WTC11 (cell line): Measurements from ENCODE around the gene ZNF652. TPM values are rescaled to one million over a fixed set of nuclear protein-coding genes. Genes with fewer than 3 reads are reported as not detected.

Source experiments
- ATAC-seq: fragments of 200-7000 bp; cut with Tn5 transposase; 2 replicates; pipeline ENCODE4 v1.10.0; 2021; ENCODE audit warnings: mild to moderate bottlenecking, moderate library complexity
- CTCF ChIA-PET: fragments of 300-600 bp; sonication (Branson Sonifier 250); formaldehyde crosslinking; loops from one replicate; lab custom pipeline; 2021; ENCODE audit warnings: antibody characterized with exemption; lab: Charles Lee
- POLR2A ChIA-PET: fragments of 350-600 bp; sonication (Branson Sonifier 250); formaldehyde crosslinking; loops from one replicate; lab custom pipeline; 2021; ENCODE audit warnings: antibody characterized with exemption; lab: Charles Lee
- DNase-seq: peaks from one replicate; pipeline ENCODE4 v3.0.0; 2021; ENCODE audit warnings: low spot score
- H3K27ac Mint-ChIP-seq: 2 replicates; pipeline ENCODE4 v1.8.0; 2021; ENCODE audit warnings: mixed read lengths
- H3K27me3 Mint-ChIP-seq: 2 replicates; pipeline ENCODE4 v1.8.0; 2021; ENCODE audit warnings: low read depth, mild to moderate bottlenecking, moderate library complexity, mixed read lengths
- H3K36me3 Mint-ChIP-seq: 2 replicates; pipeline ENCODE4 v1.8.0; 2021; ENCODE audit warnings: mixed read lengths
- H3K4me1 Mint-ChIP-seq: 2 replicates; pipeline ENCODE4 v1.8.0; 2022; ENCODE audit warnings: mixed read lengths
- H3K4me3 Mint-ChIP-seq: 2 replicates; pipeline ENCODE4 v1.8.0; 2021; ENCODE audit warnings: mild to moderate bottlenecking, moderate library complexity, mixed read lengths
- H3K9me3 Mint-ChIP-seq: 2 replicates; pipeline ENCODE4 v1.8.0; 2021; ENCODE audit warnings: mixed read lengths
- CREM ChIP-seq: sonication (generic); formaldehyde crosslinking; IDR thresholded peaks from 2 replicates; pipeline ENCODE4 v1.8.1; 2022; ENCODE audit warnings: mild to moderate bottlenecking, missing genetic modification reagents, moderate library complexity
- GRHL2 ChIP-seq: fragments of 250-450 bp; sonication (Bioruptor Pico); IDR thresholded peaks from 2 replicates; pipeline ENCODE4 v1.8.0; 2022; ENCODE audit warnings: mild to moderate bottlenecking, moderate library complexity; ENCODE audit not compliant: insufficient replicate concordance, severe bottlenecking
- HMGA2 ChIP-seq: fragments of 250-450 bp; sonication (Bioruptor Pico); IDR thresholded peaks from 2 replicates; pipeline ENCODE4 v1.4.0; 2021; ENCODE audit warnings: mild to moderate bottlenecking, moderate library complexity
- JAZF1 ChIP-seq: fragments of 250-450 bp; sonication (Bioruptor Pico); IDR thresholded peaks from 2 replicates; pipeline ENCODE4 v1.9.0; 2021; ENCODE audit warnings: moderate library complexity, mild to moderate bottlenecking, inconsistent platforms
- MAX ChIP-seq: sonication (generic); formaldehyde crosslinking; IDR thresholded peaks from 2 replicates; pipeline ENCODE4 v1.8.0; 2022; ENCODE audit warnings: mild to moderate bottlenecking, missing genetic modification reagents
- NR2C2 ChIP-seq: sonication (generic); formaldehyde crosslinking; IDR thresholded peaks from 2 replicates; pipeline ENCODE4 v1.8.0; 2022; ENCODE audit warnings: mild to moderate bottlenecking, missing genetic modification reagents
- RELA ChIP-seq: sonication (generic); formaldehyde crosslinking; IDR thresholded peaks from 2 replicates; pipeline ENCODE4 v1.8.1; 2022; ENCODE audit warnings: missing genetic modification reagents, mild to moderate bottlenecking, borderline replicate concordance
- SMAD3 ChIP-seq: sonication (generic); formaldehyde crosslinking; IDR thresholded peaks from 2 replicates; pipeline ENCODE4 v1.8.0; 2022; ENCODE audit warnings: missing genetic modification reagents, mild to moderate bottlenecking, borderline replicate concordance
- SP1 ChIP-seq: sonication (generic); formaldehyde crosslinking; conservative IDR thresholded peaks from 2 replicates; pipeline ENCODE4 v1.8.1; 2022; ENCODE audit warnings: missing genetic modification reagents
- ZNF121 ChIP-seq: sonication (generic); formaldehyde crosslinking; IDR thresholded peaks from 2 replicates; pipeline ENCODE4 v1.8.0; 2023; ENCODE audit warnings: missing genetic modification reagents
- ZNF263 ChIP-seq: sonication (generic); formaldehyde crosslinking; IDR thresholded peaks from 2 replicates; pipeline ENCODE4 v1.8.1; 2022; ENCODE audit warnings: low read depth, mild to moderate bottlenecking, moderate library complexity, missing genetic modification reagents
- ZNF317 ChIP-seq: sonication (generic); formaldehyde crosslinking; IDR thresholded peaks from 2 replicates; pipeline ENCODE4 v1.8.1; 2023; ENCODE audit warnings: low read depth, mild to moderate bottlenecking, moderate library complexity, missing genetic modification reagents, borderline replicate concordance
- ZNF423 ChIP-seq: fragments of 250-450 bp; sonication (Bioruptor Pico); IDR thresholded peaks from 2 replicates; pipeline ENCODE4 v2.1.2; 2022; ENCODE audit warnings: mild to moderate bottlenecking, moderate library complexity
- ZNF671 ChIP-seq: fragments of 250-450 bp; sonication (Bioruptor Pico); IDR thresholded peaks from 2 replicates; pipeline ENCODE4 v1.8.0; 2021; ENCODE audit warnings: mild to moderate bottlenecking
- total RNA-seq: library from RNA; stranded (reverse); gene quantifications from 3 replicates; pipeline ENCODE4 v1.2.3, GENCODE V29; 2021
- TF ChIP-seq, protein P1 (sequence below): sonication (generic); formaldehyde crosslinking; IDR thresholded peaks from 2 replicates; pipeline ENCODE4 v1.8.0; 2022; ENCODE audit warnings: mild to moderate bottlenecking, missing genetic modification reagents
- TF ChIP-seq, protein P2 (sequence below): sonication (generic); formaldehyde crosslinking; IDR thresholded peaks from 2 replicates; pipeline ENCODE4 v1.8.1; 2022; ENCODE audit warnings: mild to moderate bottlenecking, moderate library complexity, missing genetic modification reagents
- TF ChIP-seq, protein P3 (sequence below): sonication (generic); formaldehyde crosslinking; IDR thresholded peaks from 2 replicates; pipeline ENCODE4 v1.8.0; 2023; ENCODE audit warnings: mild to moderate bottlenecking, missing genetic modification reagents

The ZNF652 gene
- total RNA-seq, 1 experiment from 2014 or later: 40.8 TPM

GRCh38 chr17:49370971-49371834 lies 9.2 kb upstream of the ZNF652 start:
- ChIA-PET POLR2A (interaction anchor here (1.4 kb wide), 2 partner anchors 9 to 12 kb away, joined by 3 to 4 read pairs; no protein-coding TSS in a partner anchor), CTCF (interaction anchor here (0.6 to 1.7 kb wide), 26 partner anchors 9 to 381 kb away, joined by 3 to 11 read pairs (median 4); partner anchors contain the start of genes NGFR, PHB1, PHOSPHO1 and ZNF652)
- H3K4me1 Mint-ChIP-seq: peaks cover 50% of the 10 kb centered on the region
- TF ChIP-seq SP1 (0 out of 2 replicates have a peak, but pooled peaks have one; percentile 26), SMAD3 (CRISPR knock-in tag) (no peak)
- H3K27me3 Mint-ChIP-seq: no peaks in the 10 kb centered on the region
- peak overlapping the region; percentile 94 for H3K27ac Mint-ChIP-seq
- peak overlapping the region; percentile 24; the same call in 1 of the 2 replicates for H3K4me3 Mint-ChIP-seq
- no peaks in the 10 kb centered on the region for H3K9me3 Mint-ChIP-seq
- peak; percentile 99 for ATAC-seq
- H3K36me3 Mint-ChIP-seq: no peaks in the 10 kb centered on the region
- peak; percentile 95 for DNase-seq

DNA sequence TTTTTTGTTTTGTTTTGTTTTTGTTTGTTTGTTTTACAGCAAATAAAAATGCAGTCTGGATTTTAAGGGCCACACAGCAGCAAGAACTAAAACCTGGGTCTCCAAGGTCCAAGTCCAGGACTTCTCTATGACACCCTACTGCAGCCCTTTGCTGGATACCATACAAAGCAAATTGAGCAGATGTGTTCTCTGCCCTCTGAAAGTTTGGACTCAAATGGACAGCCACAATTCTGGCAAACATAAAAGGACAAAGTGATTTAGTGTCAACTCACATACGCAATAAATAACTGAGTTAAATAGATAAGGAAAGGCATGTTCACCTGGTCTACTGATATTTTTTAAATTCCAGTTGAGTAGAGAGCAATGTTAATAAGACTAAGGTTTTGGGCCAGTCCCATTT lies 7.7 kb upstream of the ZNF652 start:
- no peaks in the 10 kb centered on the region for H3K27me3 Mint-ChIP-seq
- ChIA-PET CTCF (interaction anchor here (1.7 to 2.9 kb wide), 5 partner anchors 17 to 79 kb away, joined by 7 to 23 read pairs (median 12); no protein-coding TSS in a partner anchor), POLR2A (interaction anchor here (0.7 kb wide), 1 partner anchor 115 kb away, joined by 3 read pairs; no protein-coding TSS in a partner anchor)
- no peaks in the 10 kb centered on the region for H3K9me3 Mint-ChIP-seq
- ATAC-seq: no peak
- peaks cover 48% of the 10 kb centered on the region for H3K4me1 Mint-ChIP-seq
- H3K27ac Mint-ChIP-seq: no peak overlapping the region
- DNase-seq: no peak
- H3K36me3 Mint-ChIP-seq: no peaks in the 10 kb centered on the region
- no peak overlapping the region for H3K4me3 Mint-ChIP-seq
- TF ChIP-seq, protein P1, sequence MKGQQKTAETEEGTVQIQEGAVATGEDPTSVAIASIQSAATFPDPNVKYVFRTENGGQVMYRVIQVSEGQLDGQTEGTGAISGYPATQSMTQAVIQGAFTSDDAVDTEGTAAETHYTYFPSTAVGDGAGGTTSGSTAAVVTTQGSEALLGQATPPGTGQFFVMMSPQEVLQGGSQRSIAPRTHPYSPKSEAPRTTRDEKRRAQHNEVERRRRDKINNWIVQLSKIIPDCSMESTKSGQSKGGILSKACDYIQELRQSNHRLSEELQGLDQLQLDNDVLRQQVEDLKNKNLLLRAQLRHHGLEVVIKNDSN: no peak
- TF ChIP-seq NR2C2 (CRISPR knock-in tag) (no peak), GRHL2 (no peak), JAZF1 (CRISPR knock-in tag) (no peak), RELA (CRISPR knock-in tag) (no peak), MAX (CRISPR knock-in tag) (no peak), ZNF671 (no peak), ZNF121 (no peak), ZNF263 (CRISPR knock-in tag) (no peak)

GRCh38 chr17:49369089-49369488 lies 7.0 kb upstream of the ZNF652 start:
- no peaks in the 10 kb centered on the region for H3K36me3 Mint-ChIP-seq
- no peak for DNase-seq
- ATAC-seq: no peak
- CTCF ChIA-PET: interaction anchor here (0.6 to 2.9 kb wide), 41 partner anchors 7 to 656 kb away, joined by 3 to 23 read pairs (median 5); partner anchors contain the start of genes PHB1 and PHOSPHO1
- H3K27ac Mint-ChIP-seq: no peak overlapping the region
- TF ChIP-seq GRHL2: no peak
- TF ChIP-seq, protein P2, sequence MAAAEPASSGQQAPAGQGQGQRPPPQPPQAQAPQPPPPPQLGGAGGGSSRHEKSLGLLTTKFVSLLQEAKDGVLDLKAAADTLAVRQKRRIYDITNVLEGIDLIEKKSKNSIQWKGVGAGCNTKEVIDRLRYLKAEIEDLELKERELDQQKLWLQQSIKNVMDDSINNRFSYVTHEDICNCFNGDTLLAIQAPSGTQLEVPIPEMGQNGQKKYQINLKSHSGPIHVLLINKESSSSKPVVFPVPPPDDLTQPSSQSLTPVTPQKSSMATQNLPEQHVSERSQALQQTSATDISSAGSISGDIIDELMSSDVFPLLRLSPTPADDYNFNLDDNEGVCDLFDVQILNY (CRISPR knock-in tag): no peak
- TF ChIP-seq HMGA2 (CRISPR knock-in tag): no peak
- no peak for TF ChIP-seq ZNF317
- TF ChIP-seq, protein P3, sequence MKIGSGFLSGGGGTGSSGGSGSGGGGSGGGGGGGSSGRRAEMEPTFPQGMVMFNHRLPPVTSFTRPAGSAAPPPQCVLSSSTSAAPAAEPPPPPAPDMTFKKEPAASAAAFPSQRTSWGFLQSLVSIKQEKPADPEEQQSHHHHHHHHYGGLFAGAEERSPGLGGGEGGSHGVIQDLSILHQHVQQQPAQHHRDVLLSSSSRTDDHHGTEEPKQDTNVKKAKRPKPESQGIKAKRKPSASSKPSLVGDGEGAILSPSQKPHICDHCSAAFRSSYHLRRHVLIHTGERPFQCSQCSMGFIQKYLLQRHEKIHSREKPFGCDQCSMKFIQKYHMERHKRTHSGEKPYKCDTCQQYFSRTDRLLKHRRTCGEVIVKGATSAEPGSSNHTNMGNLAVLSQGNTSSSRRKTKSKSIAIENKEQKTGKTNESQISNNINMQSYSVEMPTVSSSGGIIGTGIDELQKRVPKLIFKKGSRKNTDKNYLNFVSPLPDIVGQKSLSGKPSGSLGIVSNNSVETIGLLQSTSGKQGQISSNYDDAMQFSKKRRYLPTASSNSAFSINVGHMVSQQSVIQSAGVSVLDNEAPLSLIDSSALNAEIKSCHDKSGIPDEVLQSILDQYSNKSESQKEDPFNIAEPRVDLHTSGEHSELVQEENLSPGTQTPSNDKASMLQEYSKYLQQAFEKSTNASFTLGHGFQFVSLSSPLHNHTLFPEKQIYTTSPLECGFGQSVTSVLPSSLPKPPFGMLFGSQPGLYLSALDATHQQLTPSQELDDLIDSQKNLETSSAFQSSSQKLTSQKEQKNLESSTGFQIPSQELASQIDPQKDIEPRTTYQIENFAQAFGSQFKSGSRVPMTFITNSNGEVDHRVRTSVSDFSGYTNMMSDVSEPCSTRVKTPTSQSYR (CRISPR knock-in tag): no peak
- no peak for TF ChIP-seq ZNF423 (CRISPR knock-in tag)
- no peak for TF ChIP-seq CREM (CRISPR knock-in tag)
- H3K9me3 Mint-ChIP-seq: no peaks in the 10 kb centered on the region
- H3K4me1 Mint-ChIP-seq: peaks cover 48% of the 10 kb centered on the region
- H3K4me3 Mint-ChIP-seq: no peak overlapping the region
- H3K27me3 Mint-ChIP-seq: no peaks in the 10 kb centered on the region
- POLR2A ChIA-PET: no interaction called here
